ENCODE measurements around the gene TCHHL1.
A peak's percentile ranks its signal among the peaks of the same experiment; 100 is the strongest.
"Not testable (repeated sequence)": the region's sequence is repeated elsewhere in the genome, so short reads cannot be mapped to it uniquely, and the experiment has no call there.

Gene TCHHL1

GRCh38 chr1:152084853-152085252, 4.0 kb downstream of the TCHHL1 start:
- no peak for DNase-seq

GRCh38 chr1:152081026-152081425, 7.8 kb downstream of the TCHHL1 start:
- DNase-seq, result not testable (repeated sequence)

- DNase-seq, result not testable (repeated sequence)
Observed at GRCh38 chr1:152080494-152080893, 8.4 kb downstream of the TCHHL1 start.

- no peak for DNase-seq
Observed at GRCh38 chr1:152078831-152079441, 9.9 kb downstream of the TCHHL1 start.

GRCh38 chr1:152072311-152072710, 16.6 kb downstream of the TCHHL1 start:
- DNase-seq, result no peak

GRCh38 chr1:152071123-152071522, 17.7 kb downstream of the TCHHL1 start:
- no peak for DNase-seq

GRCh38 chr1:152067929-152068328, 20.9 kb downstream of the TCHHL1 start:
- no peak for DNase-seq

- DNase-seq, result no peak
Observed at GRCh38 chr1:152067150-152067549, 21.7 kb downstream of the TCHHL1 start.

- no peak for DNase-seq
Observed at GRCh38 chr1:152061952-152062351, 26.9 kb downstream of the TCHHL1 start.

- peak; percentile 76 for DNase-seq
Observed at GRCh38 chr1:152053375-152053774, 35.5 kb downstream of the TCHHL1 start.

GRCh38 chr1:152052606-152053005, 36.3 kb downstream of the TCHHL1 start:
- DNase-seq, result peak; percentile 94

GRCh38 chr1:152050886-152051675, 37.8 kb downstream of the TCHHL1 start:
- no peak for DNase-seq

- no peak for DNase-seq
Observed at GRCh38 chr1:152049291-152050083, 39.4 kb downstream of the TCHHL1 start.

- DNase-seq, result peak; percentile 93
Observed at GRCh38 chr1:152048416-152049009, 40.4 kb downstream of the TCHHL1 start.

GRCh38 chr1:152047730-152048415, 41.0 kb downstream of the TCHHL1 start:
- peak; percentile 99 for DNase-seq

GRCh38 chr1:152047413-152047729, 41.5 kb downstream of the TCHHL1 start:
- DNase-seq, result no peak

GRCh38 chr1:152044386-152044785, 44.5 kb downstream of the TCHHL1 start:
- no peak for DNase-seq

- DNase-seq, result no peak
Observed at GRCh38 chr1:152043870-152044269, 45.0 kb downstream of the TCHHL1 start.

GRCh38 chr1:152042030-152042429, 46.8 kb downstream of the TCHHL1 start:
- DNase-seq, result no peak

GRCh38 chr1:152039886-152040285, 49.0 kb downstream of the TCHHL1 start:
- DNase-seq, result no peak

- no peak for DNase-seq
Observed at GRCh38 chr1:152039461-152039860, 49.4 kb downstream of the TCHHL1 start.

- no peak for DNase-seq
Observed at GRCh38 chr1:152038871-152039270, 50.0 kb downstream of the TCHHL1 start.

Data from DMS53 (cell line).